SKM-1 (cell line): ENCODE data around the gene LPP.

Source experiments
- DNase-seq: peaks from one replicate; lab custom pipeline; 2025; ENCODE audit not compliant: unreplicated experiment; lab: John Stamatoyannopoulos, UW

LPP gene

DNA sequence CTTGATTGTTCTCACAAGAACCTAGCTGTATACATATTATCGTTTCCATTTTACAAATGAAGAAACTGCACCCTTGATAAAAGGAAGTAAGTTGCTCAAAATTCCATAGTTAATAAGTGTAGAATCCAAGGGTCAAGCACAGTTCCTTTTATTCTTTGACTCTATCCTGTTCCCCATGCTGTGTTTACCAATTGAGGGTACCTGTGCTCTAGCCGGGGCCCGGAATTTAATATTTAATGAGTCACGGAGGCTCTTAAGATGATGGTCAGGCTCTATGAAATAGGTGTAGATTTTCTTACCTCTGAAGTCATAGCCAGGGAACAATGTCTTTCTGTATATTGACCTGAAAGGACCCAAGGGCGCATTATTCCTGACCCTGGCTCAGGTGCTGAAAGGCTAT lies 65.2 kb downstream of the LPP start:
- DNase-seq: no peak

DNA sequence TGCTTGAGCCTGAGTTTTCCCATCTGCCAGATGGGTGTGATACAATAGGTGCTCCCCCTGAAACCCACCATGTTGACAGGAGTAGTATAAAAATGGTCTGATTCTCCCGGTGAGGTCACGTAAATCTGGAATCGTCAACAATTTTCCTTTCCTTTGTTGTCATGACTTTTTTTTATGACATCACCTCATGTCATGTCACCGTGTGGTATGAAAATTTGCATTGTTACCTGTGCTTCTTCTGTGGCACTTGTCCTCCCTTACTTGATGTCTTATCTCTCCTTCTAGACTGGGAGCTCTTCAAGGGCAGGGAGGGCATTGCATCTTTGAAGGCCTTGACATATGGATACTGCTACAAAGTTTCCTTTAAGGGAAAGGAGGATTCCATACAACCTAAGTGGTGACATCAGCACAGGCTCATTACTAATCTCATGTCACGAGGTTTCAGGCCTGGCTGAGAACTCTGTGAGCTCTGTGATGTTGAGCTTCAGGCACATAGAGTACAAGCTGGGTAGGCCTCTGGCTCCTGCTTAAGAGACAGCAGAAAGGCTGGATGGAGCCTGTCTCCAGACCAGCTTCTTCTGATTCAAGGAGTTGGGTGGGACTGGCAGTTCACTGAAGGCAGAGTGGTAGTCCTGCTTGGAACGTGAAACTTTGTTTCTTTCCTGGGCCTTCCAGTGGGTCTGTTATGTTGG lies 66.3 kb downstream of the LPP start:
- DNase-seq: no peak

DNA sequence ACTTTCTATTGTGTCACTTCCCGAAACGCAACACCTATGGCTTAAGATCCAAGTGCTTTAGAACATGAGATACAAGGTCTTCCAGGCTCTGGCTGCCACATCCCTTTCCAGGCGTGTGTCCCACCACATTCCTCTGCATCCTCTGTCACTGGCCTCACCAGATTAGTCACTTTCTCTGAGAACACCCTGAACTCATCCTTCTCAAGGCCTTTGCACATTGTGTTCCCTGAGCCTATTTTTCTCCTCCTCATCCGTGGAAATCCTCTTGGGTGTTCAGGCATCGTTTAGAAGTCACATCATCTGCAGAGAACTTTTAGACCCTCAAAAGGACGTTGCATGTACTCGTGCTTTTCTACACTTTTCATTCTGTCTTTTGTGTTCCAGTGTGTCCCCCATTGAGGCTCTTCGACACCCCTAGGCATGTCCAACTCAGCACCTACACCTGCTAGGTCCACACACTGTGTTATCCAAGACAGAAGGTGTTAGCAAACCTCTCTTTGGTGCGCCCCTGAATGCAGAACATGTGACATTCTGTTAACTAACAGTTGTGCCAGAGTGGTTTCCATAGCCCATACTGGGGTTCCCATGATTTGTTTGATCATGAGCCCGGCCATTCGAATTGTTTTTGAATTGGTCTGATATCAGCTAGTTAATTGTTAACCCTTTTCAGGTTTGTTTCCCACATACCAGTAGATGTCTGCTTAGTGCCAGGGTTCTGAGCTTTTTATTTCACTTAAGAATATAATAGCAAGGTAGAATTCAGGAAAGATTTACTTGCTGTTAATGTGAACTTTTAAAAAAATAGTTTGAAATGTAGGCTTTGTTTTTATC lies 67.2 kb downstream of the LPP start:
- DNase-seq: no peak

DNA sequence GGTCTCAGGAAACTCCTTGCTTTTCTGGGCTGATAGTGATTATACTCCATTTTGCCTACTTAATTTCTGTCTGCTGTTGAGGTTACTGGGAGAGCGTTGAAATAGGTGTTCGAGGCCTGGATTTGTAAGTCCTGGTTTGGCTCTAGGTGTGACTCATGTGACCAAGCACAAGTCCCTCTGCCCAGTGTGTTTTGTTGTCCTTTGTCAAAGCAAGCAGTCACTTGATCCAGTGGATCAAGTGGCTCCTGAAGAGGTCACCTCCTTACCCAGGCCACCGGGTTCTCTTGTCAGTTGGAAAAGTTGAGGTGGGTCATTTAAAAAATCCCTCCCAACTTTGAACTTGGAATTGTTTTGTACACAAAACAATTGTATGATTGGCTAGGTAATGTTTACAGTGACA lies 70.0 kb downstream of the LPP start:
- no peak for DNase-seq

DNA sequence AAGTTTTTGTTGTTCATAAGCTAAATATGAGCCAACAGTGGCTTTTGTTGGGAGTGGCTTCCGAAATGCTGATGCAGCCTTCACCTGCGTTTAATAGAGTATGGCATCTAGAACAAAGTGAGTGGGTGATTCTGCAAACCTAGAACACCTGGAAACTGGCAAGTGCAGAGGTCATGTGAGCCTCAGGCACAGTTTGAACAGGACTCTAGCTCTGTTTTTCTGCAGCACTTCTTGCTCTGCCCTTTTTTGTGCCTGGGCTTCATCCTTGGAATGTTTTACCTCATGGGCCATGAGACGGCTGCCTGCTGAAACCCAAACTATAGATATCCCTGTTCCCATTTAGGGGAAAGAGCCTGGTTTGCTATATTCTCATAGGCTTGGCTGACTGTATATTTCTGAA lies 73.5 kb downstream of the LPP start:
- no peak for DNase-seq

DNA sequence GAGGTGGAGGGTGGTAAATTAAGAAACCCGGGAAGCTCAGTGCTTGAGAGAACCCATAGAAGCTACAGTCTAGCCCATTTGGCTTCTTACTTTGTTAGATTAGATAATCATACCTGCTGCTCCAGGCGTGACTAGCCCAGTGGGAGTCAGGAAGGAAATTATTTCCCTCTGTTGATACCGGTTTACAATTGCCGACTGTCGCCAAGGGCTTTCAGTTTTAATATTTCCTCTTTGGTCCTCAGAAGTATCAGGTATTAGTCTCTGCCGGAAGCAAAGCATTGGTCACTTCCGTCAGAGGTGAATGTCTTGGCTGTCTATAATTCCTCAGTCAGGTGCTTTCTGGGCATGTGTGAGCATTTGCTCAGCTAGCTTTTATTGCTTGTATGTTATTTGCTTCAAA lies 75.2 kb downstream of the LPP start:
- no peak for DNase-seq

DNA sequence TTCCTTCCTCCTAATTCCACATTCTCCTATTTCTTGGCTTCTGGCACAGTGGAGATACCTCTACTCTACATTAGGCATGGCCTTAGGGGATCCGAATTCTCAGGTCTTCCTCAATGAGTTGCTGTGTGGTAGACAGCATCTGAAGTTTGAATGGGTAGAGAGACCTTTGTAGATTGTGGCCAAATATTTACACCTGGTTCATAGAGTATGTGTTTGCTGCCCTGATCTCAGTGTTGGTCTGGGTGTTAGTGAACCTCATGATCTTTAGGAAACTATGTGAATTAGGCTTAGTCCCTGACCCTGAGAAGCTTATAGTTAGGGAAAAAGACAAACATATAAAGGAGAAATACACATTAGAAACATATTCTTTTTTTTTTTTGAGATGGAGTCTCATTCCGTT lies 75.8 kb downstream of the LPP start:
- no peak for DNase-seq

DNA sequence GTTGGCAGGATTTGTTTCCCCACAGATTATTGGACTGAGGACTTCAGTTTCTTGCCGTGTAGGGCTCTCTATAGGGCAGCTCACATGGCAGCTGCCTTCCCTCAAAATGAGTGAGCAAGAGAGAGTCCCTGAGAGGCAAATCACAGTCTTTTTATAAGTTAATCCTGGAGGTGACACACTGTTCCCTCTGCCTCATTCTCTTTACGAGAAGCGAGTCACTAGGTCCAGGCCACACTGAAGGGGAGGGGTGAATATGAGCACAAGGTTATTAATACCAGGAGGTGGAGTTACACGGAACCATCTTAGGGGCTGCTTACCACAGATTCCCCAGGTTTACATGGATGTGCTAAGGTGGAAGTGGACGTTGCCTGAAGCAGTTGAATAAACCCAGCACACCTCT lies 77.0 kb downstream of the LPP start:
- DNase-seq: no peak

DNA sequence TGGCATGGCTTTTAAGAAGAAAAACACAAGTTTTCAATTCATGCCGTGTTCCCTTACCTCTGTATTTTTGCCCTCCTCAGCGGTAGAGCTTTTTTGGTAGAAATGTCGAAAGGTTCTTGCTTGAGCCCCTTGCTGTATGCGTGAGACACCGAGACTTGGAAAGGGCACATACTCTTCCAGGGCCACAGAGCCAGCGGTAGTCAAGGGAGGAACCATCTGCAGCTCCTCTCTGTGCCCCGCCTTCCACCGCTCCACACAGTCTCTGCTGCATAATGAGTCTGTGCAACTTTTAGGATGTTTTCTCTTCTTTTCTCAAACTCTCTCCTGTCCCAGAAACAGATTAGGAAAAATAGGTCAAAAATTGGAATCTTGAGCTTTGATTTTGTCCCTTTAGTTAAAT lies 77.5 kb downstream of the LPP start:
- no peak for DNase-seq

DNA sequence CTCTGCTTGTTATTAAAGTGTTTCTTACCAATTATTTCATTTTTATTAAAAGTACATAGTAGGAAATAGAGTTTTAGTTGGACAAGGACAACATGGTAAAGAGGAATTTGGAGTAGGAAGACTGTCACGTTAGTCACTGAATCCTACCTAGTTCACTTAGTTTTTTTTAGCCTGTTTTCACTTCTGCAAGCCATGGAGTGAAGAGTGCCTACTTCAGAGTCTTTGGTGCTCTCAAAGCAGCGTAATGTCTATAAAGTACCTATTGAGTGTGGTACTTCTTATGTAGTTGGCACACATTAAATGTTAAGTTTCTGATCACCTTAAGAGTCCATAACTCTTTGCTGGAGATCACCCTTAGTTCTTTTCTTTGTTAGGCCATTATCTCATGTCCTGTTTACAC lies 78.7 kb downstream of the LPP start:
- DNase-seq: no peak

DNA sequence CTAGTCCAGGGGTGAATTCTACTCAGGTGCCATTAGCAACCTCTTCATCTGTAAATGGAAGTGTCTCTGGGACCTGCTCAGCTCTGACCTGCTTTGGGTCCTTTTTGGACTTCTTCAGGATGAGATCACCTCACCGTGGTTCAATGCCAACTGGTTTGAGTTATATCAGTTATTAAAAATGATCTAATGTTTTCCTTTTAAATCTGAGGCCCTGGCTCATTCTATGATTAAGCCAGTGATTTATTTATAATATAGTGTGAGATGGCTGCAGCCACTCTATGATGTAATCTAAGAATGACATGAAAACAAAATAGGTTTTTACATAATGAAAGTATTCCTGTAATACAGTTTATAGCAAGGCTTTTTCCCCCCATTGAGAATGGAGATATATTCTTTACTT lies 79.4 kb downstream of the LPP start:
- no peak for DNase-seq

DNA sequence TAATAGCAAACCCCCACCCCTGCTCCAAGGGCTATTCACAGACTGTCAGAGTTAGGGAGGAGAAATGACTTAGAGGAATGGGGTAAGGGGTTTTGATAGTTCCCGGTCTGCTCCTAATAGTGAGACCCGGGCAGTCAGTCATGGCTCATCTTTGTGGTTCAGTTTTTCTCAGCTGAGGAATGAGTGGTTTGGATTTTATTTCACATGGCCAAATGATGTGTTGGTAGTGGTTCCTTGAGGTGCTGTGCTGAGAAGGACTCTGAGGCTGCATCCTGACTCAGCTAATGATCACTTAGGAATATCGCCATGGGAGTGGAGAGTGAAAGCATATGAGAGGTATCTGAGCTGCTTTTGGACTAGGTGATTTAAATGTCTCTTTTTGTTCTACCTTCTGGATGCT lies 80.2 kb downstream of the LPP start:
- no peak for DNase-seq

DNA sequence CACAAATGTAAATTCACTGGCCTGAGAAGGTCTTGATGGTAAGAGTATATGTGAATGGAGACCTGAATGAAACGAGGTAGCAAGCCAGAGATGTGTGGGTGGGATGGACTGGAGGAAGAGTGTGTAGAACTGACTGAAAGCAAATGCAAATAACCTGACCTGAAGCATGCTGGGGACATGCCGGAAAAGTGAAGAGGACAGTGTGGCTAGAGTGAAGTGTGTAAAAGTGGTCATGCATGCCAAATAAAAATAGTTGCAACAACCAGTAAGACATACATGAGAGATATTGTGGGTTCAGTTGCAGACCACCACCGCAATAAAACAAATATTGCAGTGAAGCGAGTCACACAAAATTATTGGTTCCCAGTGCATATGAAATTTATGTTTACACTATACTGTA lies 82.3 kb downstream of the LPP start:
- DNase-seq: no peak

DNA sequence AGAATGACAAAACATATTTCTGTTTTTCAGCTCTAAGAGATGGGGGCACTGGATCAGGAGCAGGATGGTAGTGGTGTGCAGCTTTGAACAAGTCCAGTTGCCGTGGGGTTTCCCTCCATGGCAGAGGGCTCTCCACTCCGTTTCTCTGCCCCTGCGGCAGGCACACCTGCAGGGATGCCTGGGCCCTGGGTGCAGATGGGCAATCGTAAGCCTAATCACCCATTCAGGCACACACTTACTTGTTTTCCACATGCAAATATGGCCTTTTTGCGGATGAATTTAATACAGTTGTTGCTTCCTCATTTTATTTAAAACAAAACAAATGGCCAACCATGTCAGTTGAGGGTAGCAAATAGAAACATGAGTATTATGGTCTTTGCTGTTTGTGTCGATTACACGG lies 85.1 kb downstream of the LPP start:
- no peak for DNase-seq

DNA sequence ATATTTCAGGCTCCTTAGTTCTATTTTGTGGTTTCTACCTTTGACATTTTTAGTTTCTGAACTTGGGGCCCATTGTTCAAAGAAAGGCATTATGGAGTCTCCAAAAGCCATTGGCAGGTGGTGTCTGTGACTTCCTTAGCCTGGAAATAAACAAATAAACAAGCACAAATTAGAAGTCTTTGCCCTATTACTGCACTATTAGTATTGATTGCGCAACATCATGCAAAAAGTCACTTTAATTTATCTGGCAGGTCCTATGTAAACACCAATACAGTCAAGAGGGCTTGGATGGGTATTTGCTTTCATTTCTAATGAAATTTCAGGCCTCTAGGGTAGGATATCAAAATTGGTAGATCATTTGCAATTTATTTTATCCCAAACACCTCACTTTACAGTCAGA lies 85.6 kb downstream of the LPP start:
- no peak for DNase-seq

DNA sequence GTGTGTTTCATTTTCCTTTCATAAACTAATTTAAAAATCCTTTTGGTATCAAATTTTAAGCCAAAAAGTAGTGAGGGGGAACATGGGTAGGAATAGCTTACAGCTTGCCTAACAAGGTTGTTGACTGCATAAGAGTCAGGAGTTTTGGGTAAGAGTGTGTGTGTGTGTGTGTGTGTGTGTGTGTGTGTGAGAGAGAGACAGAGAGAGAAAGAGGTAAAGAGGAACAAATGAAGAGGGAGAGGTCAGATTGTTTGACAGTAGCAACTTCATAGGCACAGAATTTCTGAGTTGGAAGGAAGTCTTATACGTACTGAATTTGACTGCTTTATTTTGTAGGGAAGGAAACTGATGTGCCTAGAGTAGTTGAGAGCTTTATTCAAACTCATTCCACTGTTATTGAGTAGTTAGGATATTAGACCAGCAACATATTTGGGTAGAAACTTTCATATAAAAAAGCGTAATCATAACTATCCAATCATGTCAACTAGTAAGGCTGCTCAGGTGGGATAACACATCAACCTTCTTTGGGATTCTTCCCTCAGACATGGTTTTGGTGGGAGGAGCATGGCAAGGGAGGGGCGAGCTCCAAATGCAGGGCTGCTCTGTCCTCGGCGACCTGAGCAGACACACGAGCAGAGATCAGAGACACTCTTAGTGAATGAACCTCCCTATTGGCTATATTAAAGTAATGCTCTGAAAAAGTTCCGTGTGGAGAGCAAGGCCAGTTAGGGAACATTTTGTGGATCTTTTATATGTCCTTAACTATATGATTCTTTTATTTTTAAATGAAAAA lies 86.4 kb downstream of the LPP start:
- no peak for DNase-seq

DNA sequence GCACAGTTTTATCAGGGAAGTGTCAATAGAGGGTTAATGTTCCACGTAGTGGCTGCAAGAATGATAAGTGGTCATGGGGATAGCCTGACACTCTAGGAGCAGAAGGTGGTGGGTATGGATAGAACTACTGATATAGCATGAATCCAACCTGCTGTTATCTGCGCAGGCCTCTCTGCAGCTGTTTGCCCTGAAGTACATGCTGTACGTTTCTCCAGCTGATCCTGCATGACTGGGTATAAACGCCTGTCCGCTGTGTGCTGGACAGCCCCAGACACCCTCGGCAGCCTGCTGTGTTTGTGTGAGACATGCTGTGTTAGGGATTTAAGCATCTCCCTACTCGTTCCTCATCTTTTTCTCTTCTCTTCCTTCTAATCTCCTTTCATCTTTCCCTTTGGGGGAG lies 87.1 kb downstream of the LPP start:
- no peak for DNase-seq

DNA sequence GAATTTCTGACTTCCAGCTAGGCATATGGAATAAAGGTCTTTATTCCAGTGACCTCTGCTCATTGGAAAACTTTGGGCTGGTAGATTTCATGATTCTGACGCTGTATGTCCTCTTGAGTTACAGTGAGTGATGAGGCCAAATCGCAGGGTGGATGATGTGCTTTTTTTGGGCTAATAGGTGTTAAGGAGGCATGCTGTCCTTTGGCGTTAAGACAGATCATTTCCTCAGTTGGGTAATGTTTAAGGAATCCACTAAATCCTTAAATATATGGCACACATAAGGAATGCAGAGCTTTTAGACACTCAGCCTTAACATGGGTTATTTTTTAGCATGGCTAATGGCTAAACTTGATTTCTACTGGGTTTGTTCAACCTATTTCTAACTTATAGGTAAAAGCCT lies 87.9 kb downstream of the LPP start:
- DNase-seq: no peak

DNA sequence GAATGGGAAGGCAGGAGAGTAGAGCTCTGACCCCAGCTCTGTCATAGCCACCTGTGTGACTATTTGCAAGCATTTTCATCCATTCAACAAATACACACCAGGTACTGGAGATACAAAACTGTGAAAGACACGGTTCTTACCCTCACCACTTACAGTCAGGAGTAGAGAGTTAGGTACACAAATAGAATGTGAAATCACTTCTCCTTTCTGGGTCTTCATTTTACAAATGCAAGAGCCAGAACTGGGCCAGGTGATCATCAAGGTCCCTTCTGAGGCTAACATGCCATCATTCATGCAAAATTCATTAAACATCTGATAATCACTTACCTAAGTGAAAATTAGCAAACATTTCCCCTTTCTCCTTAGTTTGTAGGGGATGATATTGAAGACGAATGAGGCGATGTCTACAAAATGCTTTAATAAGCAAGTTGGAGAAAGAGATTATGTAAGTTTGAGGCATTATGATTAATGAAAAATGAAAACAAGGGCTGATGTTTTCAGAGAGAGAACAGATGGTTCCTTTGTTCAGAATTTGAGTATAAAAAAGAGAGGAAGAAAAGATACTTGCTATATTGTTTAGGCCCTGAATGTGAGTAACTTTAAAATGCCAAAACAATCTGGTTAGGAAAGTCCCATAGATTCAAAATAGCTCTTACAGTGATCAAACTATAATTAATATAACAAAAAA lies 88.6 kb downstream of the LPP start:
- no peak for DNase-seq

DNA sequence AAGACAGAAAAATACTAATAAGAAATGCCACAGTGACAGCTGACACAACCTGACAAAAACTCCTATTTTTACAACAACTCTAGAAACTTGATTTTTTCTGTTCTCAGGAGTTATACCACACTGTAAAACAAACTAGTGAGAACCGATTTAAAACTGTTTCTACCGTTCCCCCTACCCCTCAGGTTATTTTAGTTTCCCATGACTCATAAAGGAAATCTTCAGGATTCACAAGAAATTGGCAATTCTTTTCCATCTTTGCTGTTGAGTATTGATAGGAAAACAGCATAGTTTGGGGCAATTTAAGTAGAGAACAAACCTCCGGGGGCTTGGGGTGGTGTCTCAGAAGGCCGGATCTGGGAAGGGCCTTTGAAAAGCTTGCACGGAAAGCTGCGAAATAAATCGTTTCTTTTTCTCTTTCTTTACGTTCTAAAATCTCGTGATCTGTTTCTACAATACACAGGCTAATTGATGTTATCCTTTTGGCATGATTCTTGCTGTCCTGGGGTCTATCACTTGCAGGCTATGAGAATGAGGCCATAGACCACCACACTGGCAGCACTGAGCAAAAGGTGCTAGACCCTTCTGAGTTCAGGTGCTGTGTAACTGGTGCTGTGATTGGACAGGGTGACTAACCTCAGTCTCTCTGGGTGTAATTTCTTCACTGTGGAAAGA lies 89.3 kb downstream of the LPP start:
- no peak for DNase-seq

DNA sequence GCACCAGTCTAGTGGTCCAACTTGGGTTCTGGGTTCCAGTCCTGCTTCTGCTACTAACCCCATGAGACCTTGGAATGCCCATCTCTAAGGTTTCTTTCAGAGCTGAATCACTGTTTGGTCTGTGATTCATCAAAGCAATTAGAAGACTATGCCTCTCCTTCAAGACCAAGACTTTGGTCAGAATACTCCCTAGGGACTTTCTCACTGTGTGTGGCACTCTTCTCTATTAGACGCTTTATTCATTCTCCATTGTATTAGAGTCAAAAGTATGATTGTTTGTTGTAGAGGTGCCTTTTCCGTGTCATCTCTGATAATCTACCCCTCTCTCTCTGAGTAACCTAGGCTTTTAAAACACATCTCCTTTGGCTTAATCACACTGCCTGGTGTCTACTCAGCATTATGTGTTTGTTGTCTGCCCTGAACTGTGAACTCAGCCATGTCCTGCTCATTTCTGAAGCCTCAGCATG lies 90.5 kb downstream of the LPP start:
- DNase-seq: no peak
